Liver (tissue), 9 donors: ENCODE data around the gene CXXC4. TPM values are rescaled to one million over a fixed set of nuclear protein-coding genes. Genes with fewer than 3 reads are reported as not detected.
A peak's percentile ranks its signal among the peaks of the same experiment; 100 is the strongest.

Source experiments
- DNase-seq: peaks from one replicate; pipeline ENCODE4 v3.0.0-alpha.2; 2017; ENCODE audit warnings: low spot score
- H3K27ac ChIP-seq, 2 donors: one replicate each; pipeline ENCODE4 v1.7.0; 2013; ENCODE audit warnings: inconsistent platforms in 2 of 2, low read length in 2 of 2, control low read depth in 1 of 2, low read depth in 1 of 2, mild to moderate bottlenecking in 1 of 2
- H3K27me3 ChIP-seq, 4 donors: one replicate each; pipeline versions ENCODE4 v1.6.1 to v1.7.0; 2013; ENCODE audit warnings: low read length in 3 of 4, inconsistent platforms in 1 of 4, mild to moderate bottlenecking in 1 of 4, moderate library complexity in 1 of 4; ENCODE audit not compliant: control insufficient read depth in 4 of 4, insufficient read depth in 4 of 4
- H3K36me3 ChIP-seq, 4 donors: one replicate each; pipeline versions ENCODE4 v1.6.1 to v1.7.0; 2013; ENCODE audit warnings: low read length in 3 of 4, mild to moderate bottlenecking in 3 of 4, low read depth in 1 of 4, moderate library complexity in 1 of 4; ENCODE audit not compliant: control insufficient read depth in 4 of 4, insufficient read depth in 3 of 4
- H3K4me1 ChIP-seq, 4 donors: one replicate each; pipeline versions ENCODE4 v1.6.1 to v1.7.0; 2013; ENCODE audit warnings: low read length in 3 of 4, mild to moderate bottlenecking in 3 of 4, moderate library complexity in 1 of 4; ENCODE audit not compliant: control insufficient read depth in 4 of 4, insufficient read depth in 4 of 4
- H3K4me3 ChIP-seq, 3 donors: one replicate each; pipeline versions ENCODE4 v1.6.1 to v1.7.0; 2013; ENCODE audit warnings: low read length in 3 of 3, control low read depth in 1 of 3, low read depth in 1 of 3, mild to moderate bottlenecking in 1 of 3
- H3K9ac ChIP-seq, 2 donors: one replicate each; pipeline ENCODE4 v1.7.0; 2013; ENCODE audit warnings: low read length in 2 of 2, mild to moderate bottlenecking in 2 of 2, moderate library complexity in 2 of 2, control low read depth in 1 of 2, low read depth in 1 of 2
- H3K9me3 ChIP-seq, 4 donors: one replicate each; pipeline versions ENCODE4 v1.6.1 to v1.7.0; 2013; ENCODE audit warnings: low read length in 3 of 4; ENCODE audit not compliant: control insufficient read depth in 4 of 4
- CTCF ChIP-seq: fragments of 150-350 bp; IDR thresholded peaks from 2 replicates; pipeline ENCODE4 v1.5.1; 2017; ENCODE audit warnings: improper control_type of control experiment, low read depth, low read length; ENCODE audit not compliant: missing input control
- EGR1 ChIP-seq, 2 donors: IDR thresholded peaks; 2 replicates each; pipeline ENCODE4 v1.6.1; 2016 to 2018; ENCODE audit warnings: antibody characterized with exemption in 2 of 2, low read depth in 2 of 2
- FOXA1 ChIP-seq: IDR thresholded peaks from 2 replicates; pipeline ENCODE4 v1.6.1; 2016; ENCODE audit warnings: antibody characterized with exemption
- FOXA2 ChIP-seq: IDR thresholded peaks from 2 replicates; pipeline ENCODE4 v1.6.1; 2016; ENCODE audit warnings: antibody characterized with exemption
- GABPA ChIP-seq, 2 donors: IDR thresholded peaks in 1 of 2; conservative IDR thresholded peaks in 1 of 2; 2 replicates each; pipeline ENCODE4 v1.6.1; 2016; ENCODE audit warnings: antibody characterized with exemption in 2 of 2, mild to moderate bottlenecking in 1 of 2, moderate library complexity in 1 of 2
- HNF4A ChIP-seq, 2 donors: conservative IDR thresholded peaks; 2 replicates each; pipeline ENCODE4 v1.6.1; 2016; ENCODE audit warnings: antibody characterized with exemption in 2 of 2, mild to moderate bottlenecking in 2 of 2
- HNF4G ChIP-seq: IDR thresholded peaks from 2 replicates; pipeline ENCODE4 v1.6.1; 2016; ENCODE audit warnings: antibody characterized with exemption
- JUND ChIP-seq, 2 donors: IDR thresholded peaks; 2 replicates each; pipeline ENCODE4 v1.6.1; 2016; ENCODE audit warnings: antibody characterized with exemption in 2 of 2
- NR2F2 ChIP-seq: IDR thresholded peaks from 2 replicates; pipeline ENCODE4 v1.6.1; 2016; ENCODE audit warnings: antibody characterized with exemption
- RAD21 ChIP-seq, 2 donors: IDR thresholded peaks; 2 replicates each; pipeline ENCODE4 v1.6.1; 2016; ENCODE audit warnings: antibody characterized with exemption in 2 of 2, mild to moderate bottlenecking in 2 of 2
- REST ChIP-seq: IDR thresholded peaks from 2 replicates; pipeline ENCODE4 v1.6.1; 2016; ENCODE audit warnings: antibody characterized with exemption, mild to moderate bottlenecking
- RXRA ChIP-seq, 2 donors: IDR thresholded peaks; 2 replicates each; pipeline ENCODE4 v1.6.1; 2017 to 2018; ENCODE audit warnings: antibody characterized with exemption in 2 of 2, mild to moderate bottlenecking in 1 of 2
- SP1 ChIP-seq: IDR thresholded peaks from 2 replicates; pipeline ENCODE4 v1.6.1; 2018; ENCODE audit warnings: antibody characterized with exemption, mild to moderate bottlenecking
- TAF1 ChIP-seq: conservative IDR thresholded peaks from 2 replicates; pipeline ENCODE4 v1.6.1; 2016; ENCODE audit warnings: antibody characterized with exemption, mild to moderate bottlenecking
- YY1 ChIP-seq: IDR thresholded peaks from 2 replicates; pipeline ENCODE4 v1.6.1; 2016; ENCODE audit warnings: antibody characterized with exemption, mild to moderate bottlenecking
- WGBS: extraction: QIAGEN DNeasy Blood & Tissue Kit; methylation state at CpG from one replicate; pipeline ENCODE4 v1.1.7; 2013; 5-methylcytosine and 5-hydroxymethylcytosine counted together
- polyA plus RNA-seq, 2 donors: library from polyadenylated mRNA; stranded (reverse) in 1 of 2; unstranded in 1 of 2; fragments of 200-250 nt in 1 of 2; fragments of >200 nt in 1 of 2; fragmentation: Nextera tagmentation in 1 of 2; extraction: Ambion mirVana in 1 of 2; gene quantifications; one replicate each; pipeline versions ENCODE4 v1.2.1 to v1.2.3, GENCODE V29; 2013 to 2015
- total RNA-seq, 2 donors: library from RNA; depleted of rRNA; stranded (reverse); fragments of >200 nt; gene quantifications; one replicate each; pipeline ENCODE4 v1.2.3, GENCODE V29; 2014
- TF ChIP-seq, protein P1 (sequence below): IDR thresholded peaks from 2 replicates; pipeline ENCODE4 v1.6.1; 2016; ENCODE audit warnings: antibody characterized with exemption
- TF ChIP-seq, protein P2 (sequence below): IDR thresholded peaks from 2 replicates; pipeline ENCODE4 v1.6.1; 2016; ENCODE audit warnings: antibody characterized with exemption
- TF ChIP-seq, protein P3 (sequence below): IDR thresholded peaks from 2 replicates; pipeline ENCODE4 v1.6.1; 2016; ENCODE audit warnings: antibody characterized with exemption
- donor health status: healthy.
- donor health status: healthy.
- donor health status: healthy.
- donor health status: healthy.
- donor health status: healthy.

Gene CXXC4
- total and polyA plus RNA-seq, 4 donors = 0.17 to 1.2 (median 1.00) TPM

GRCh38 chr4:104508224-104508623 is 13.5 kb upstream of the CXXC4 start:
- no peaks in the 10 kb centered on the region for H3K27me3 ChIP-seq
- no peak for DNase-seq
- H3K9ac ChIP-seq = no peak overlapping the region
- TF ChIP-seq, protein P1, sequence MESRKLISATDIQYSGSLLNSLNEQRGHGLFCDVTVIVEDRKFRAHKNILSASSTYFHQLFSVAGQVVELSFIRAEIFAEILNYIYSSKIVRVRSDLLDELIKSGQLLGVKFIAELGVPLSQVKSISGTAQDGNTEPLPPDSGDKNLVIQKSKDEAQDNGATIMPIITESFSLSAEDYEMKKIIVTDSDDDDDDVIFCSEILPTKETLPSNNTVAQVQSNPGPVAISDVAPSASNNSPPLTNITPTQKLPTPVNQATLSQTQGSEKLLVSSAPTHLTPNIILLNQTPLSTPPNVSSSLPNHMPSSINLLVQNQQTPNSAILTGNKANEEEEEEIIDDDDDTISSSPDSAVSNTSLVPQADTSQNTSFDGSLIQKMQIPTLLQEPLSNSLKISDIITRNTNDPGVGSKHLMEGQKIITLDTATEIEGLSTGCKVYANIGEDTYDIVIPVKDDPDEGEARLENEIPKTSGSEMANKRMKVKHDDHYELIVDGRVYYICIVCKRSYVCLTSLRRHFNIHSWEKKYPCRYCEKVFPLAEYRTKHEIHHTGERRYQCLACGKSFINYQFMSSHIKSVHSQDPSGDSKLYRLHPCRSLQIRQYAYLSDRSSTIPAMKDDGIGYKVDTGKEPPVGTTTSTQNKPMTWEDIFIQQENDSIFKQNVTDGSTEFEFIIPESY = peak; percentile 20
- no peak for TF ChIP-seq RAD21 (IDR thresholded peaks at IDR 0.05)
- TF ChIP-seq, protein P2, sequence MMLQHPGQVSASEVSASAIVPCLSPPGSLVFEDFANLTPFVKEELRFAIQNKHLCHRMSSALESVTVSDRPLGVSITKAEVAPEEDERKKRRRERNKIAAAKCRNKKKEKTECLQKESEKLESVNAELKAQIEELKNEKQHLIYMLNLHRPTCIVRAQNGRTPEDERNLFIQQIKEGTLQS = no peak
- TF ChIP-seq, protein P3, sequence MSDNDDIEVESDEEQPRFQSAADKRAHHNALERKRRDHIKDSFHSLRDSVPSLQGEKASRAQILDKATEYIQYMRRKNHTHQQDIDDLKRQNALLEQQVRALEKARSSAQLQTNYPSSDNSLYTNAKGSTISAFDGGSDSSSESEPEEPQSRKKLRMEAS = no peak
- TF ChIP-seq GABPA (IDR thresholded peaks at IDR 0.05 in 1 of 2, conservative IDR thresholded peaks at IDR 0.05 in 1 of 2) = no peak
- TF ChIP-seq EGR1 (IDR thresholded peaks at IDR 0.05; ENCODE audit: low read depth in 2 of 2) = no peak
- no peak for TF ChIP-seq REST
- peak; percentile 79 to 80 for TF ChIP-seq HNF4A (conservative IDR thresholded peaks at IDR 0.05)
- peak; percentile 10 for TF ChIP-seq HNF4G
- TF ChIP-seq YY1 = no peak
- TF ChIP-seq JUND (IDR thresholded peaks at IDR 0.05) = peak in 1 of 2 donors; percentile 22
- TF ChIP-seq CTCF = no peak
- no peak for TF ChIP-seq TAF1
- peak in 1 of 2 donors; percentile 18 for TF ChIP-seq RXRA (IDR thresholded peaks at IDR 0.05)
- TF ChIP-seq SP1 = peak; percentile 44
- peak; percentile 24 for TF ChIP-seq FOXA2
- TF ChIP-seq NR2F2 = no peak
- TF ChIP-seq FOXA1 = no peak
- no peaks in the 10 kb centered on the region for H3K9me3 ChIP-seq
- 79% methylated on average over 1 of the region's 1 CpG for WGBS
- no peak overlapping the region for H3K27ac ChIP-seq
- no peak overlapping the region for H3K4me3 ChIP-seq
- no peaks in the 10 kb centered on the region for H3K36me3 ChIP-seq
- peaks cover 0 to 14% (median 13%) of the 10 kb centered on the region in 4 donors for H3K4me1 ChIP-seq
